ENCODE data around the gene RBM23. TPM values are rescaled to one million over a fixed set of nuclear protein-coding genes. Genes with fewer than 3 reads are reported as not detected.
"Not testable (repeated sequence)": the region's sequence is repeated elsewhere in the genome, so short reads cannot be mapped to it uniquely, and the experiment has no call there.

Gene RBM23
- total RNA-seq (100 to 1,000 TPM in 1 of 2 donors, 10 to 100 TPM in 1; 85.3 to 104 TPM), polyA plus RNA-seq (10 to 100 TPM; 27.7 to 58.1 TPM)
- long read RNA-seq, donor 1, full-length matches to known transcripts = 18 of 27 reads
- long read RNA-seq, donor 1, partial matches to known transcripts = 9 of 27 reads
- long read RNA-seq, donor 1, other reads (novel, unspliced or antisense) = 0 of 27 reads
- long read RNA-seq, donor 2, transcript RBM23-204 (13 exons, 2,430 nt) = major isoform, 6 of 7 reads
- long read RNA-seq, donor 2, partial matches to known transcripts = 0 of 7 reads
- long read RNA-seq, donor 2, other reads (novel, unspliced or antisense) = 0 of 7 reads
- long read RNA-seq, donor 3, full-length matches to known transcripts = 11 of 20 reads
- long read RNA-seq, donor 3, partial matches to known transcripts = 9 of 20 reads
- long read RNA-seq, donor 3, other reads (novel, unspliced or antisense) = 0 of 20 reads
- long read RNA-seq, donor 4, partial matches to known transcripts = 7 of 12 reads
- long read RNA-seq, donor 4, other reads (novel, unspliced or antisense) = 0 of 12 reads
- long read RNA-seq, donor 5, full-length matches to known transcripts = 23 of 55 reads
- long read RNA-seq, donor 5, partial matches to known transcripts = 32 of 55 reads
- long read RNA-seq, donor 5, other reads (novel, unspliced or antisense) = 0 of 55 reads

GRCh38 chr14:22918804-22919600 lies at the start of gene RBM23:
RBM23 (minus strand) TSS chr14:22919149.
- H3K36me3 ChIP-seq (ENCODE audit: control insufficient read depth in 4 of 4, insufficient read depth in 4 of 4, low read length in 4 of 4) = peaks cover 18 to 39% (median 25%) of the 10 kb centered on the region in 4 donors
- peak within 1 kb of the TSS; percentile 99 to 100 for H3K9ac ChIP-seq (ENCODE audit: insufficient read depth in 1 of 2, low read length in 2 of 2)
- H3K4me3 ChIP-seq = peak within 1 kb of the TSS; percentile 95
- WGBS, 2 donors = 0 to 1% methylated on average over 46 of the region's 46 CpGs
- H3K9me3 ChIP-seq (ENCODE audit: control insufficient read depth in 4 of 4, insufficient read depth in 3 of 4, low read length in 3 of 4) = no peaks in the 10 kb centered on the region
- peak; percentile 91 for ATAC-seq (ENCODE audit: insufficient read depth, low FRiP score)
- TF ChIP-seq, protein P1, sequence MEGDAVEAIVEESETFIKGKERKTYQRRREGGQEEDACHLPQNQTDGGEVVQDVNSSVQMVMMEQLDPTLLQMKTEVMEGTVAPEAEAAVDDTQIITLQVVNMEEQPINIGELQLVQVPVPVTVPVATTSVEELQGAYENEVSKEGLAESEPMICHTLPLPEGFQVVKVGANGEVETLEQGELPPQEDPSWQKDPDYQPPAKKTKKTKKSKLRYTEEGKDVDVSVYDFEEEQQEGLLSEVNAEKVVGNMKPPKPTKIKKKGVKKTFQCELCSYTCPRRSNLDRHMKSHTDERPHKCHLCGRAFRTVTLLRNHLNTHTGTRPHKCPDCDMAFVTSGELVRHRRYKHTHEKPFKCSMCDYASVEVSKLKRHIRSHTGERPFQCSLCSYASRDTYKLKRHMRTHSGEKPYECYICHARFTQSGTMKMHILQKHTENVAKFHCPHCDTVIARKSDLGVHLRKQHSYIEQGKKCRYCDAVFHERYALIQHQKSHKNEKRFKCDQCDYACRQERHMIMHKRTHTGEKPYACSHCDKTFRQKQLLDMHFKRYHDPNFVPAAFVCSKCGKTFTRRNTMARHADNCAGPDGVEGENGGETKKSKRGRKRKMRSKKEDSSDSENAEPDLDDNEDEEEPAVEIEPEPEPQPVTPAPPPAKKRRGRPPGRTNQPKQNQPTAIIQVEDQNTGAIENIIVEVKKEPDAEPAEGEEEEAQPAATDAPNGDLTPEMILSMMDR (IDR thresholded peaks at IDR 0.05; ENCODE audit: control extremely low read depth, extremely low read depth) = no peak
- peaks cover 0 to 13% (median 6%) of the 10 kb centered on the region in 5 donors for H3K4me1 ChIP-seq (ENCODE audit: control insufficient read depth in 5 of 5, insufficient read depth in 5 of 5, low read length in 5 of 5)
- peak within 1 kb of the TSS; percentile 95 to 100 for H3K27ac ChIP-seq (ENCODE audit: low read depth in 1 of 2, low read length in 1 of 2)
- peak; percentile 100 for DNase-seq
- no peaks in the 10 kb centered on the region for H3K27me3 ChIP-seq (ENCODE audit: control insufficient read depth in 3 of 3, insufficient read depth in 3 of 3, low read length in 2 of 3)

GRCh38 chr14:22966783-22967269 lies 47.9 kb upstream of the RBM23 start:
- TF ChIP-seq, protein P1 (IDR thresholded peaks at IDR 0.05; ENCODE audit: control extremely low read depth, extremely low read depth) = no peak
- Histone ChIP-seq H3K9me3 (ENCODE audit: control insufficient read depth in 4 of 4, insufficient read depth in 3 of 4, low read length in 3 of 4) (no peaks in the 10 kb centered on the region), H3K27me3 (ENCODE audit: control insufficient read depth in 3 of 3, insufficient read depth in 3 of 3, low read length in 2 of 3) (no peaks in the 10 kb centered on the region), H3K36me3 (ENCODE audit: control insufficient read depth in 4 of 4, insufficient read depth in 4 of 4, low read length in 4 of 4) (peaks cover 0 to 6% (median 4%) of the 10 kb centered on the region in 4 donors), H3K4me3 (no peak overlapping the region), H3K9ac (ENCODE audit: insufficient read depth in 1 of 2, low read length in 2 of 2) (no peak overlapping the region), H3K27ac (ENCODE audit: low read depth in 1 of 2, low read length in 1 of 2) (no peak overlapping the region), H3K4me1 (ENCODE audit: control insufficient read depth in 5 of 5, insufficient read depth in 5 of 5, low read length in 5 of 5) (no peaks in the 10 kb centered on the region)
- ATAC-seq (ENCODE audit: insufficient read depth, low FRiP score) (no peak), DNase-seq (no peak)
- WGBS, 2 donors = 64 to 75% methylated on average over 4 of the region's 4 CpGs

DNA sequence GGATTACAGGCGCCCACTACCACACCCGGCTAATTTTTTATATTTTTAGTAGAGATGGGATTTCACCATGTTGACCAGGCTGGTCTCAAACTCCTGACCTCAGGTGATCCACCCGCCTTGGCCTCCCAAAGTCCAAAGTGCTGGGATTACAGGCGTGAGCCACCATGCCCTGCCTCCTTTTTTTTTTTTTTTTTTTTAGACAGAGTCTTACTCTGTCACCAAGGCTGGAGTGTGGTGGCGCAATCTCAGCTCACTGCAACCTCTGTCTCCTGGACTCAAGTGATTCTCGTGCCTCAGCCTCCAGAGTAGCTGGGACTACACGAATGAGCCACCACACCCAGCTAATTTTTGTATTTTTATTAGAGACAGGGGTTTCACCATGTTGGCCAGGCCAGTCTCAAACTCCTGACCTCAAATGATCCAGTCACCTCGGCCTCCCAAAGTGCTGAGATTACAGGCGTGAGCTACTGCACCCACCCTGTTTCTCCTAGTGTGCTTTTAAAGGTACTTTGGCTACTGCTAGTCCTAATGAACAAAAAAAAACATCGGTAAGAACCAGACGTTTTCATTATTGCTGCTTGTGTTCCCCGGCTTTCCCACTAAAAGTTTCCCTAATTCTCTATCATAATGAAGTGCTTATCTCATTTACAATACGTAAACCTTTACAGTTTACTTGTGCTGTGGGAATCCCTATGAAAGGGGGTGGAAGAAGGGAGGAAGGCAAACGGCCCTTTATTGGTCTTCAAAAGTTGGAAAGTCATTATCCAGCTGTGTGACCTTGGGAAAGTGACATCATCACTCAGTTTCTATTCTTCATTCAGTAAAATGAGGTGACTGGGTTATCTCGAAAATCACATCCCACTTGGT lies 47.2 kb upstream of the RBM23 start:
- H3K9me3 ChIP-seq (ENCODE audit: control insufficient read depth in 4 of 4, insufficient read depth in 3 of 4, low read length in 3 of 4); H3K27me3 ChIP-seq (ENCODE audit: control insufficient read depth in 3 of 3, insufficient read depth in 3 of 3, low read length in 2 of 3); H3K9ac ChIP-seq (ENCODE audit: insufficient read depth in 1 of 2, low read length in 2 of 2); ATAC-seq (ENCODE audit: insufficient read depth, low FRiP score); H3K36me3 ChIP-seq (ENCODE audit: control insufficient read depth in 4 of 4, insufficient read depth in 4 of 4, low read length in 4 of 4); H3K4me1 ChIP-seq (ENCODE audit: control insufficient read depth in 5 of 5, insufficient read depth in 5 of 5, low read length in 5 of 5); DNase-seq; H3K27ac ChIP-seq (ENCODE audit: low read depth in 1 of 2, low read length in 1 of 2); H3K4me3 ChIP-seq: not testable (repeated sequence)
- WGBS, 2 donors = 72 to 81% methylated on average over 15 of the region's 15 CpGs
